NB4 (cell line): ENCODE data around the gene THSD4.

Experiments used
- DNase-seq: peaks from one replicate; pipeline ENCODE4 v3.0.0; 2010; ENCODE audit warnings: low read depth
- H3K4me3 ChIP-seq: one replicate; pipeline ENCODE4 v1.5.1; 2011; ENCODE audit warnings: mild to moderate bottlenecking, low read depth, low read length, moderate library complexity
- MYC ChIP-seq: IDR thresholded peaks from 2 replicates; pipeline ENCODE4 v1.6.1; 2011; ENCODE audit warnings: low read depth, low read length
- POLR2A ChIP-seq: IDR thresholded peaks from 2 replicates; pipeline ENCODE4 v1.6.1; 2011; ENCODE audit warnings: mild to moderate bottlenecking; ENCODE audit not compliant: insufficient read length; ENCODE audit errors: extremely low read depth
- TF ChIP-seq, protein P1 (sequence below): IDR thresholded peaks from 2 replicates; pipeline ENCODE4 v1.6.1; 2011; ENCODE audit warnings: low read depth, low read length
- TF ChIP-seq, protein P2 (sequence below): IDR thresholded peaks from one replicate; pipeline ENCODE4 v1.5.1; 2012; ENCODE audit warnings: low read depth, low read length

Gene THSD4

DNA sequence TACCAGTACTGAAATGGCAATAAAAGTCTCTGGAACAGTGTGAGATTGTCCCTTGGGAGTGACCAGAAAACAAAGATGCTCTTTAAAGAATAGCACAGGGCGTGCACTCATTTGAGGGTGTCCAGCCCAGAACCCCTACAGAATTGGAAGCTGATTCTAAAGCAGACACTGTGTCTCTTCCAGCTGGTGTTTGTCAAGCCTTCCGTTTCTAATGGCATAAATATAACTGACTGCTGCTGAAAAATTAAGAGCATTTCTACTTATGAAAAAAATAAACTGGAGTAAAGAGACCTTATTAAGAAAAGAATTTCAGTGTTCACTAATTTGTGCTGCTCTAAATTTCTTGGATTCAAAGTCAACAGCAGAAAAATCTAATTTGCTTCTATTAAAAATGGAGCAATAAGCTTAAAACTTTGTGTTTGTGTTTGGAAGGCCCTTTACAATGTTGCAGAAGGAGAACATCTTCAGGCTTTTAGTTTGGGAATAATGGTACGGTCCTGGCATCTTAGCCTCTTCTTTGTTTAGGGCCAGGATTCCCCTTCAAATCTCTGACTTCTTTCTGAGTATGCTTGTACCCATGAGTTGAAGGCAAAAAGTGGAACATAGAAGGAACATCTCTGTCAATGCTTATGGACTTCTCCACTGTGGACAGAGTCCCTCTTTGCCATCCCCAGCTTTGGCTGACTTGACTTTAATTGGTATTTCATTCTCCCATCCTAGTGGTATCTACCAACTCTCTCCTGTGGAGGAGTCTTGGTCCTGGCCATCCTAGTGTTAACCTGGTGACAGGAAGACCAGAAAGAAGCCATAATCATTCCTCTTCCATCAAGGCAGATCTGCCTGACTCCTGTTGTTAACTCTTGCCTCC lies 65.9 kb downstream of the THSD4 start:
- TF ChIP-seq MYC (no peak), POLR2A (no peak)
- TF ChIP-seq, protein P1, sequence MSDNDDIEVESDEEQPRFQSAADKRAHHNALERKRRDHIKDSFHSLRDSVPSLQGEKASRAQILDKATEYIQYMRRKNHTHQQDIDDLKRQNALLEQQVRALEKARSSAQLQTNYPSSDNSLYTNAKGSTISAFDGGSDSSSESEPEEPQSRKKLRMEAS: no peak
- TF ChIP-seq, protein P2, sequence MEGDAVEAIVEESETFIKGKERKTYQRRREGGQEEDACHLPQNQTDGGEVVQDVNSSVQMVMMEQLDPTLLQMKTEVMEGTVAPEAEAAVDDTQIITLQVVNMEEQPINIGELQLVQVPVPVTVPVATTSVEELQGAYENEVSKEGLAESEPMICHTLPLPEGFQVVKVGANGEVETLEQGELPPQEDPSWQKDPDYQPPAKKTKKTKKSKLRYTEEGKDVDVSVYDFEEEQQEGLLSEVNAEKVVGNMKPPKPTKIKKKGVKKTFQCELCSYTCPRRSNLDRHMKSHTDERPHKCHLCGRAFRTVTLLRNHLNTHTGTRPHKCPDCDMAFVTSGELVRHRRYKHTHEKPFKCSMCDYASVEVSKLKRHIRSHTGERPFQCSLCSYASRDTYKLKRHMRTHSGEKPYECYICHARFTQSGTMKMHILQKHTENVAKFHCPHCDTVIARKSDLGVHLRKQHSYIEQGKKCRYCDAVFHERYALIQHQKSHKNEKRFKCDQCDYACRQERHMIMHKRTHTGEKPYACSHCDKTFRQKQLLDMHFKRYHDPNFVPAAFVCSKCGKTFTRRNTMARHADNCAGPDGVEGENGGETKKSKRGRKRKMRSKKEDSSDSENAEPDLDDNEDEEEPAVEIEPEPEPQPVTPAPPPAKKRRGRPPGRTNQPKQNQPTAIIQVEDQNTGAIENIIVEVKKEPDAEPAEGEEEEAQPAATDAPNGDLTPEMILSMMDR: no peak
- no peak for DNase-seq
- no peak overlapping the region for H3K4me3 ChIP-seq

DNA sequence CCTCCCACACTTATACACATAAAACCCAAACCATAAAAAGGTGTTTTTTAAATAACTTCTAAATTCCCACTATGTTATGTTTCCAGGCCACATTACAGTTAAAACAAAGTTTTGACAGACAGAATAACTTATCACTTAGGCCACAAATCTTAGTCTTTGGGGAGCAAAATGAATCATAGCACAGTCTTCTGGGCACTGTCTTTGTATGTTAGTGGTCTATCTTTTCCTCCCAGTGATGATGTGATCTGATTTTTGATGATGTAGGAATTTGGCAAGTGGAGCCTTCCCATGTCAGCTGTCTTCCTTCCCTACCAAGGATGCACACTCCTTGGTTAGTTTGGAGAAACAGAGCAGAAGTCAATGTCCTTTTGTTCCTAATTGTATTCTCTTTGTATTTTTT lies 67.3 kb downstream of the THSD4 start:
- TF ChIP-seq, protein P1: no peak
- TF ChIP-seq POLR2A: no peak
- no peak for TF ChIP-seq MYC
- TF ChIP-seq, protein P2: no peak
- DNase-seq: no peak

DNA sequence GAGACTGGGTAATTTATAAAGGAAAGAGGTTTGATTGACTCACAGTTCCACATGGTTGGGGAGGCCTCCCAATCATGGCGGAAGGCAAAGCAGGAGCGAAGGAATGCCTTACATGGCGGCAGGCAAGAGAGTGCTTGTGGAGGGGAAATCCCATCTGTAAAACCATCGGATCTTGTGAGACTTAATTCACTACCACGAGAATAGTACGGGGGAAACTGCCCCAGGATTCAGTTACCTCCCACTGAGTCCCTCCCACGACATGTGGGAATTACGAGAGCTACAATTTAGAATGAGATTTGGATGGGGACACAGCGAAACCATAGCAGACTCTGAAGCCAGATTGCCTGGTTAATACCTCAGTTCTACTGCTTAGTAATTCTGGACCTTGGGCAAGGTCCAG lies 67.8 kb downstream of the THSD4 start:
- no peak overlapping the region for H3K4me3 ChIP-seq
- no peak for DNase-seq
- no peak for TF ChIP-seq MYC
- no peak for TF ChIP-seq POLR2A
- TF ChIP-seq, protein P2: no peak

More for the DNA sequence above, 67.3 kb downstream of the THSD4 start:
- no peak overlapping the region for H3K4me3 ChIP-seq

DNA sequence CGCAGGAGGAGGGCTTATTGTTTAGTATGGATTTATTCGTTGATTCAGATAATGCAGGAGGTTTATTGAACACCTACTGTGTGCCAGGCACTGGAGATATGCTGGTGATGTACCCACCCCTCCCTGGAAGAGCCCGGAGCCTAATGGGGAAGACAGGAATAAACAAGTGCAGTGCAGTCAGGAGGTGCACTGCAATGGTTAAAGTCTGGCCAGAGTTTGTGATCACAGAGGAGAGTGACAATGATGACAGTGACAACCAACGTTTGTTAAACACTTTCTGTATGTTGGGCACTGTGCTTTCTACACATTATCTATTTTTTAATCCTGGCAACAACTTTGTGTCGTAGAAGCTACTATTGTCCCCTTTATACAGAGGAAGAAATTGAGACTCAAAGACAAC lies 70.4 kb downstream of the THSD4 start:
- no peak for DNase-seq
- TF ChIP-seq, protein P1: no peak
- TF ChIP-seq MYC: no peak
- TF ChIP-seq, protein P2: no peak
- TF ChIP-seq POLR2A: no peak
- H3K4me3 ChIP-seq: no peak overlapping the region

DNA sequence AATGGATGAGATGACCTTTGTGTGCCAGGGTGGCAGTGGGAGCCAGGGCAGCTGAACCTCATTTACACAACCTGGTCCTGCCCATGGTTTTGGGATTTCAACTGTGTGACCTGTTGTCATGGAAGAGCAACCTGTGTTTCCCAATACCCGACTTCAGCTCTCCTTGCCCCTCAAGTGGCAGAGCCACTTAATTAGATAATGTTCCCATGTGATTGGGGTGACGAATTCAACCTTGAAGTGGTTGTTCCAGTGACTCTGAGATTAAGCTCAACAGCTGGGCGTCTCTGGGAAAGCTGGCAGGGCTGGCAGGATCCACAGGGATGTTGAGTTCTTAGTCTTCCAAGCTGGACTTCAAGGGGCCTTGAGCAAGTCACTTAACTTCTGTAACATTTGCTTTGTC lies 71.0 kb downstream of the THSD4 start:
- H3K4me3 ChIP-seq: no peak overlapping the region
- TF ChIP-seq POLR2A (no peak), MYC (no peak)
- TF ChIP-seq, protein P1: no peak
- TF ChIP-seq, protein P2: no peak
- DNase-seq: no peak

DNA sequence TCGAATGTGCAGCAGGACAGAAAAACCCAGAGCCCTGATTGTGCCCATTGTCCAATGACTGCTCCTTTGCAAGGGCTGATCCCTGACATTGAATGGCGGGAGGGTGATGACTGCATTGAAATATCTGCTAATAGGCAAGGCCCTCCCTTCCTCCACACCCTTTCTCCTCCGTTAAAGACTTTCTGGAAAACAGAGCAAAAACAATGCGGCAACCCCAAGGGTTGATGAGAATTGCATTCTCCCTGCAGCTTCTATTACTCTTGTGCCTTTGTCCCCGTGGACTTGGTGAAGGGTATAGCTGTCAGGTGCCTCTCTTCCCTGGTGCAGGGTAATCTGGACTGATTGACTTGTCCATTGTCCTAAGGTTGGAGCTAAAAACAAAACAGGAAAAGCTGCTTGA lies 71.8 kb downstream of the THSD4 start:
- H3K4me3 ChIP-seq: no peak overlapping the region
- no peak for DNase-seq
- no peak for TF ChIP-seq POLR2A
- TF ChIP-seq, protein P2: no peak
- TF ChIP-seq, protein P1: no peak
